GM18511 (cell line): ENCODE measurements around the gene CTBP1.
"Not testable (repeated sequence)": the region's sequence is repeated elsewhere in the genome, so short reads cannot be mapped to it uniquely, and the experiment has no call there.

Experiments
- ATAC-seq: cut with Tn5 transposase; IDR thresholded peaks from one replicate; pipeline ENCODE4 v1.9.1; 2021; ENCODE audit warnings: mild to moderate bottlenecking, moderate library complexity; ENCODE audit not compliant: unreplicated experiment

CTBP1 gene

DNA sequence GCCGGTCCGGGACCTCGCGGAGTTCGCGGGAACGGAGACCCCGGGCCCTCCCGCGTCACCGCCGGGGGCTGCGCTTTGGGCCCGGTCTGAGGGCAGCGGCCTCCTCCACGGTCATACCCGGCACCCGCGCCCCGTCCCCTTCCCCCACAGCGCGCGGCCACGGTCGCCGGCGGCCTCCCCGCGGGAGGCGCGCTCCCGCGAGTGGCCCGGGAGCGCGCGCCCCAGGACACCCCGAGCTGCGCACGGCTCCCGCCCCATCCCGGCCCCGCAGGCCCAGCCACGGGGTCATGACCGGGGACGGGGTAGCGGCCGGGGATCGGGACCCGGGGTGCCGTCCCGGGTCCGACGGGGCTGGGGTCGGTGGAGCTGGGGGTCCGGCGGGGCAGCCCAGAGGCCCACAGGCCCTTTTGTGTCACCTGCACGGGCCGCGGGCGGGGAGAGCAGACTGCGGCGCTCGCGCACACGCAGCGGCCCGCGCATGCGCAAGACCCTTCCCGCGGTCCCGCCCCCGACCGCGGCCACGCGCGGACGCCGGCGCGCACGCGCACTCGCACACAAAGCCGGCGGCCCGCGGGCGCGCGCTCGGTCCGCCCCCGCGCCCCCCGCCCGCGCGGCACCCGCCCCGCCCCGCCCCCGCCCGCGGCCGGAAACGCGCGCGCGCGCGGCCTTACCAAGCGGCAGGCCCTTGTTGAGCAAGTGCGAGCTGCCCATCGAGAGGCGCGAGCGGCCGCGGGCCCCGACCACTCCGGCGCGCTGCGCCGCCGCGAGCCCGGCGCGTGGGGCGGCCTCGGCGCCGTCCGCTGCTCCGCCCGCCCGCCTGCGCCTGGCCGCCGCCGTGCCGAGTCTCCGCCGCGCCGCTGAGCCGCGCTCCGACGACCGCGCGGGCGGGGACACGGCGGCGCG, at the start of gene CTBP1:
Gene CTBP1, minus strand, starts transcription at position 886 of the 903 bp plus-strand sequence. CDS start 7,799 bp downstream, outside the sequence.
- ATAC-seq: peak; percentile 46

DNA sequence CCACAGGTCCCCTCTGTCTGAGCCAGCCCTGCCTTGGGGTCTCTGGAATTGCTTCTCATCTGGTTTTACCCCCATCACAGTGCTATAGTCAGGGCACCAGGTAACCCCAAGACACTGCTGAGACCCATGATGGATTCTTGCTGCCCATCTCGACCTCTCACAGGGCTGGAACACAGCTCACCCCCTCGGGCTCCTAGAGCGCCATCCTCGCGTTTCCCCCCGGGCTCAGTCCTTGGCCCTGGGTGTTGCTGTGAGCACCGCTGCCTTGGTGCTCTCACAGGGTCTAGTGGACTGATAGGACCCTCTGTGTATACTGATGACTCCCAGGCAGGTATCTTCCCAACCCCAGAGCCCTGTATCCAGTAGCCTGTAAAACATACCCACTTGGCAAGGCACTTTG, 49.5 kb upstream of the CTBP1 start:
- ATAC-seq: no peak

DNA sequence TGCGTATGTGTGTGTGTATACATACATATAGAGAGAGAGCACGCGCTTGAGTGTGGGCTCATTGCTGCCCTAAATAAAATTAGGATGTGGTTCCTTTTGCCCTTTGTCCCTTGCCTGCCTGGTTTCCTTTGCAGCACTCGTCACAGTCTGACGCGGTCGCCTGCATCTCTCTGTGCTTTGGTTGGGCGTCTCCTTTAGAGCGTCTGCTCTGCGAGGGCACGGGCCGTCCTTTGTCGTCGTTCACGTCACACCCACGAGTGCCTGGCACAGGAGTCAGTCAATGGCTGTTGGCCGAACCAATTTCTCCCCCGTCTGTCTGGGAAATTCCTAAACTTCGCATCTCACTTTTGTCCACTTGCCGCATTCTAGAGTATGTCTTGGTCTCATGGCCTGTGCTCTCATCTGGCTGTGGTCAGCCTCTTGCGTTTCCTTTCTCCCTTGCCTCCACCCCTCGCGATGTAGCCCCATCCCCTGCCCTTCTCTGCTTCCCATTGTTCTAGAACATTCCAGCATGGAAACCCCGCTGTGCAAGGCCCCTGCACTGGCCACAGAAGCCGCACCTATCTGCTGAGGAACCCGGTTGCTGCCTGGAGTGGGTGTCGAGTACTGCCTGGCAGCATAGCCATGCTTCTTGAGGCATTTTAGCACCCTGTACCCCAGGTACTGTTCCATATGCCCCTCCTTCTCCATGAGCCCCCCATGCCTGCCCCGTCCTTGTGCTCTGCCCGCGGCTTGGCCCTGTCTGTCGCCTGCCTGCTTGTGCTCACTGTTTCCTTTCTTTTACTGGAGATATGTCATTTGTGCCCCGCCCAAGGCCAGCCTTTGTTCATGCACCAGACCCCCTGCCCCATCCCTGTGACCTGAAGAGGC, 48.8 kb upstream of the CTBP1 start:
- ATAC-seq: no peak

GRCh38 chr4:1297023-1297395, 48.1 kb upstream of the CTBP1 start:
- ATAC-seq: no peak

- no peak for ATAC-seq
Observed at GRCh38 chr4:1296324-1297022, 47.5 kb upstream of the CTBP1 start.

DNA sequence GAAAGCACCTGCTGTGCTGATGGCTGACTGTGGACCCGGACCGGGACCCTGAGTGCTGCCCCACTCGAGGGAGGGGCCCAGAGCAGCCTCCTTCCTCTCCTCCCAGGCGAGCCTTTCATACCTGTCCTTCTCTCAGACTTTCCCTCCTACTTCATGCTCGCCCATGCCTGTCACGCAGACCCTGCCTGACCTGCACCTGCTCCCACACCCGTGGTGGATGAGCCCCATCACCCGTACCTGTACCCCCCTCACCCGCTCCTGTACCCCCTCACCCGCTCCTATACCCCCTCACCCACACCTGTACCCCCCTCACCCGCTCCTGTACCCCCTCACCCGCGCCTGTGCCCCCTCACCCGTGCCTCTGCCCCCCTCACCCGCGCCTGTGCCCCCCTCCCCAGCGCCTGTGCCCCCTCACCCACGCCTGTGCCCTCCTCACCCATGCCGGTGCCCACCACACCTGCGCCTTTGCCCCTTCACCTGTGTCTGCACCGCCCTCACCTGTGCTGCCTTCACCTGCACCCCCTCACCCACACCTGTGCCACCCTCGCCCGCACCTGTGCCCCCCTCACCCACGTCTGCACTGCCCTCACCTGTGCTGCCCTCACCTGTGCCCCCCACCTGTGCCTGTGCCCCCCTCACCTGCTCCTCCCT, 46.6 kb upstream of the CTBP1 start:
- no peak for ATAC-seq

DNA sequence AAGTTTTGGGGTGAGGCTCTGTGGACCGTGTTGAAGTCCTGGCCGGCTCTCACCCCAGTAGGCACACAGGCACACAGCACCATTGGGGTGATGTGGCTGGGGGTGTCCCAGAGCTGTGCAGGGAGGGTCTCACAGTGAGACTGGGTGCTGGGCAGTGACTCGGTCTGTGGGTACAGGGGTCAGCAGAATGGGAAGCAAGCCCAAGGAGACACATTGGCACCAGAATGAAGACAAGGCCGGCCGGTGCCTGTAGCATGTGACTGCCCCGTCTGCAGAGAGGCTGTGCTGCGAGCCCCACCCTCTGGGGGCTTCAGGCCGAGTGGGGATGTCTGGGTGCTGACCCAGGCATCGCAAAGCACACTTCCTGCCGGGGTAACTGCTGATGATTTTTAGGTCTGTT, 46.0 kb upstream of the CTBP1 start:
- ATAC-seq: no peak

DNA sequence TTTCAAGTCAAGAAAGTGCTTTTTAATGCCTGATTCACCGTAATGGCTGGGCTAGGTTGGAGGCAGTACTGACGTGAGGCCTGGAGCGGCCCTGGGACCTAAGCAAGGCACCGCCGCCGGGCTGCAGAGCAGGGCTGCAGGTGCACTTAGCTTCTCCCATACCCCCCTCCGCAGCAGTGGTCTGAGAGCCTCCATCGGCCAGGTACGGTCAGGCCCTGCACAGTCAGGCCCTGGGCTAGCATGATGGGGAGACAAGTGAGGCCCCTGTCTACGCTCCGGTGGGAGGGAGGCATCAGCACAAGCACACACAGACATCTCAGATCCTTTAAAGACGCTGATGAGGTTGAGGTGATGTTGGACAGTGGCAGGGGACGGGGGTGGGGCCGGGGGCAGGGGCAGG, 45.5 kb upstream of the CTBP1 start:
- no peak for ATAC-seq

GRCh38 chr4:1293991-1294390, 45.1 kb upstream of the CTBP1 start:
- ATAC-seq: no peak

- no peak for ATAC-seq
Observed at GRCh38 chr4:1293531-1293941, 44.6 kb upstream of the CTBP1 start.

GRCh38 chr4:1292703-1293011, 43.7 kb upstream of the CTBP1 start:
- not testable (repeated sequence) for ATAC-seq

GRCh38 chr4:1291996-1292702, 43.2 kb upstream of the CTBP1 start:
- no peak for ATAC-seq

GRCh38 chr4:1291091-1291490, 42.2 kb upstream of the CTBP1 start:
- ATAC-seq: no peak

DNA sequence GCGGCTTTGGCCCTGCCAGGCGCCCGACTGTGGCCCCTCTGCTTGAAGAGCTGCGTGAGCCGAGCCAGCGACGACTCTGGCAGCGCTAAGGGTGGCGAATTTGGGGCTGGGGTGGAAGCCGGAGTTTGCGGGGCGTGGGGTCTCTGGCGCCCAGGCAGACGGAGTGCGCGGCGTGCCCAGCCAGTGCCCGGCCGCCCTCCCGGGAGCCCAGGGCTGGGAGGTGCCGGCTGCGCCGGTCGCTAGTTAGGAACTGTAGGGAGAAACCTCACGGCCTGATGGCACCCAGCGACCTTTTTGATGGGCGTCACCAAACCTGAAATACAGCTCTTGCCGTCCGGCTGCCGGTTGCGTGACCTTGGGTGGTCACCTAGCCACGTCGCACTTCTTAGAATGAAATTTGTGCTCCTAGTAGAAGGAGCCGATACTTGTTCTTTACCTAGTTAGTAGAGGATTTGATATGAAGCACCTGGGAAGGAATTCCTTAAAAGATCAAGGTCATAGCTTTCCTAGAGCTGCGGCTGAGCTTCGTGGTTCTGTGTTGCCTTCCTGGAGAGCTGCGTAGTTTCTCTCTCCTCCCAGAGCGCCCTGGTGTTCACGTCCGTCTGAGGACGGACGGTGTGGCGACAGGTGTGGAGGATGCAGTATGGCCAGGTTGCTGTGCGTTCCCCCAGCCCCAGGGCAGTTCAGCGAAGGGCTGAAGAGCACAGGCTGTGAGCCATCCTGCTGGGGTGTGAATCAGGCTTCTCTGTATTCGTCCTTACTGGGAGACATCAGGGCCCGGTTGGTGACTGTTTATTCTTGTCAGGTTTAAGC, 41.4 kb upstream of the CTBP1 start:
- peak; percentile 8 for ATAC-seq

GRCh38 chr4:1289207-1290164, 40.6 kb upstream of the CTBP1 start, which contains the start of gene MAEA:
TSS of gene MAEA (plus strand) at chr4:1289891. CDS start at chr4:1289914, 23 bp downstream.
- peak; percentile 96 for ATAC-seq

DNA sequence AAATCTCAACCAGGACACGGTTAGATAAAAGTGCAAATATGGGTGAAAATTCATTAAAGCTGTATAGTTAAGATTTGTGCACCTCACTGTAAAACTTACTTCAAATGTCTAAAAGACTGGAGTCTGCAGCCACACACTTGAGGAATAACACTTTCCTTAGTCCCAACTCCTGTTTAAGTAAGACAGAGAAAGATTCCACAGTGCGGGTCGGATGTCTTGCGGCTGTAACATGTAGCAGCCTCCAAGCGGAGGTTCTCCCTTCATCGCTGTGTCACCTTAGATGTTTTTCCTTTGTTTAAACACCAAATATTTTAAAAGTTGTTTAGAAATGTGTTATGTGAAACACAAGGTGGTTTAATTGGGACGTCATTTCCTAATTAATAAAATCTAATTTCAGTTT, 39.9 kb upstream of the CTBP1 start:
- no peak for ATAC-seq

DNA sequence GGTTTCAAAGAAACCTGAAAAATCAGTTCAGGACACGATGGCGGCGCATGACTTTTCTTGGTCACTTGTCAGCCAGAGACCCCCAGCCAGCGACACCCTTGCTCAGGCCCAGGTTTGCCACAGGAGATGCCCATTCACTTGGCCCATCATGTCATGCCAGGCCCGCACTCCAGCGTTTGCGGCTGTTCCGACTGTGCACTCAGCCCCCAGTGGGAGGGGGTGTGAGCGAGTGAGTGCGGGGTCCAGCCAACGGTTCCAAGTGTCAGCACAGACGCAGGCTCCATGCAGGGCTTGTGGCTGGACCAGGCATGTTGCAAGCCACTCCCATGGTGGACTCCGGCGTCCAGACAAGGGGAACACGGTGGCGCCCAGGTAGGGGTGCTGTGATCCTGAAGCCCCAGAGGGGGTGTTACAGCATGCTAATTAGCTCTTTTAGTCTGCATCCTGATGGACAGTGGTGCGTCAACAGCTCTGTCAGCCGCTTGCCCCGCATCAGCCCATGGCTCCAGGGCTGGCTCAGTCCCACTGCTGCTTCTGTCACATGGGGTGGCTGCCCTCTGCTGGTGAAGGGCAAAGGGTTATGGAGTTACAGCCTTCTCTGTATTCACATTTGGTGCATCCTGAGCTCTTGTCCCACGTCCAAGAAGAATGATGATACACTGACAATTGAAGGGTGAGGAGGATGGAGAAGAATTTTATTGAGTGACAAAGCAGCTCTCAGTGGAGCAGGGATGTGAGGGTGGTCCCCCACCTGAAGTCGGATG, 37.0 kb upstream of the CTBP1 start:
- ATAC-seq: no peak
